Vagina (tissue), 2 donors: ENCODE measurements around the gene ATRN.
"Not testable (repeated sequence)": the region's sequence is repeated elsewhere in the genome, so short reads cannot be mapped to it uniquely, and the experiment has no call there.

Source experiments
- POLR2AphosphoS5 ChIP-seq, 2 donors: sonication (generic); formaldehyde crosslinking; IDR thresholded peaks; one replicate each; pipeline ENCODE4 v1.9.0; 2017; ENCODE audit warnings: antibody characterized with exemption in 2 of 2, mild to moderate bottlenecking in 2 of 2, low read depth in 1 of 2; ENCODE audit not compliant: insufficient read depth in 1 of 2
- TF ChIP-seq, protein P1 (sequence below), 3 experiments: fragments of 450-650 bp in 2 of 3; fragments of 200-600 bp in 1 of 3; sonication (generic) in 1 of 3; IDR thresholded peaks; one replicate each; pipeline ENCODE4 v1.5.1; 2017 to 2019; ENCODE audit warnings: antibody characterized with exemption in 3 of 3, mild to moderate bottlenecking in 2 of 3, moderate library complexity in 2 of 3

DNA sequence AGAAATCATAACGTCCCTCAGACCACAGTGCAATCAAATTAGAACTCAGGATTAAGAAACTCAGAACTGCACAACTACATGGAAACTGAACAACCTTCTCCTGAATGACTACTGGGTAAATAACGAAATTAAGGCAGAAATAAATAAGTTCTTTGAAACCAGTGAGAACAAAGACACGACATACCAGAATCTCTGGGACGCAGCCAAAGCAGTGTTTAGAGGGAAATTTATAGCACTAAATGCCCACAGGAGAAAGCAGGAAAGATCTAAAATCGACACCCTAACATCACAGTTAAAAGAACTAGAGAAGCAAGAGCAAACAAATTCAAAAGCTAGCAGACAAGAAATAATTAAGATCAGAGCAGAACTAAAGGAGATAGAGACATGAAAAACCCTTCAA is 53.9 kb downstream of the ATRN start:
- TF ChIP-seq, protein P1, sequence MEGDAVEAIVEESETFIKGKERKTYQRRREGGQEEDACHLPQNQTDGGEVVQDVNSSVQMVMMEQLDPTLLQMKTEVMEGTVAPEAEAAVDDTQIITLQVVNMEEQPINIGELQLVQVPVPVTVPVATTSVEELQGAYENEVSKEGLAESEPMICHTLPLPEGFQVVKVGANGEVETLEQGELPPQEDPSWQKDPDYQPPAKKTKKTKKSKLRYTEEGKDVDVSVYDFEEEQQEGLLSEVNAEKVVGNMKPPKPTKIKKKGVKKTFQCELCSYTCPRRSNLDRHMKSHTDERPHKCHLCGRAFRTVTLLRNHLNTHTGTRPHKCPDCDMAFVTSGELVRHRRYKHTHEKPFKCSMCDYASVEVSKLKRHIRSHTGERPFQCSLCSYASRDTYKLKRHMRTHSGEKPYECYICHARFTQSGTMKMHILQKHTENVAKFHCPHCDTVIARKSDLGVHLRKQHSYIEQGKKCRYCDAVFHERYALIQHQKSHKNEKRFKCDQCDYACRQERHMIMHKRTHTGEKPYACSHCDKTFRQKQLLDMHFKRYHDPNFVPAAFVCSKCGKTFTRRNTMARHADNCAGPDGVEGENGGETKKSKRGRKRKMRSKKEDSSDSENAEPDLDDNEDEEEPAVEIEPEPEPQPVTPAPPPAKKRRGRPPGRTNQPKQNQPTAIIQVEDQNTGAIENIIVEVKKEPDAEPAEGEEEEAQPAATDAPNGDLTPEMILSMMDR (IDR thresholded peaks at IDR 0.05), result not testable (repeated sequence)
- TF ChIP-seq POLR2AphosphoS5 (IDR thresholded peaks at IDR 0.05; ENCODE audit: insufficient read depth in 1 of 2, low read depth in 1 of 2), result not testable (repeated sequence)
